Right lobe of liver (tissue), 6 donors: Measurements from ENCODE around the gene LRFN2. TPM values are rescaled to one million over a fixed set of nuclear protein-coding genes. Genes with fewer than 3 reads are reported as not detected.

Source experiments
- ATAC-seq, 4 donors: fragments of 200-7000 bp; cut with Tn5 transposase; one replicate each; pipeline ENCODE4 v1.9.1; 2020; ENCODE audit warnings: mild to moderate bottlenecking in 4 of 4, moderate library complexity in 4 of 4
- DNase-seq, 3 donors: peaks; one replicate each; pipeline ENCODE4 v3.0.0-alpha.2; 2020
- H3K27ac ChIP-seq, 3 donors: fragments of 200-600 bp; one replicate each; pipeline ENCODE4 v1.8.0; 2022
- H3K27me3 ChIP-seq, 2 donors: fragments of 200-600 bp; one replicate each; pipeline ENCODE4 v1.8.0; 2022
- H3K36me3 ChIP-seq, 4 donors: fragments of 200-600 bp; sonication (generic) in 1 of 4; one replicate each; pipeline versions ENCODE4 v1.5.1 to v1.8.0; 2017 to 2022; ENCODE audit warnings: control low read depth in 1 of 4
- H3K4me1 ChIP-seq, 4 donors: fragments of 200-600 bp; sonication (generic) in 1 of 4; one replicate each; pipeline versions ENCODE4 v1.5.1 to v1.8.0; 2017 to 2022; ENCODE audit warnings: control low read depth in 1 of 4
- H3K4me3 ChIP-seq, 3 donors: fragments of 200-600 bp; one replicate each; pipeline ENCODE4 v1.8.0; 2022
- H3K9me3 ChIP-seq, 4 donors: fragments of 200-600 bp; sonication (generic) in 1 of 4; one replicate each; pipeline versions ENCODE4 v1.5.1 to v1.8.0; 2017 to 2022; ENCODE audit warnings: control low read depth in 1 of 4
- CTCF ChIP-seq, 4 donors: fragments of 200-600 bp in 3 of 4; fragments of 450-650 bp in 1 of 4; IDR thresholded peaks; one replicate each; pipeline versions ENCODE4 v1.5.1 to v1.8.0; 2016 to 2022; ENCODE audit warnings: antibody characterized with exemption in 4 of 4, mild to moderate bottlenecking in 2 of 4
- POLR2A ChIP-seq: fragments of 450-650 bp; IDR thresholded peaks from one replicate; pipeline ENCODE4 v1.6.1; 2017; ENCODE audit warnings: antibody characterized with exemption, mild to moderate bottlenecking
- WGBS: methylation state at CpG from one replicate; pipeline ENCODE4 v1.1.6; 2018; ENCODE audit warnings: low coverage, low lambda C conversion rate; ENCODE audit not compliant: insufficient coverage; ENCODE audit errors: missing lambda C conversion rate; 5-methylcytosine and 5-hydroxymethylcytosine counted together
- intact Hi-C, 2 donors: fragments of 100-400 bp; cut with DNase I; formaldehyde crosslinking; loops; one replicate each; pipeline versions ENCODE4 v1.11.2 to v1.14.1; 2022
- total RNA-seq, 6 experiments: library from RNA; depleted of rRNA in 2 of 6; stranded (reverse); fragments of >200 nt in 2 of 6; fragmentation: NEBNext Ultra II Directional in 3 of 6; extraction: Animal tissue kit (Norgen Biotek cat#: 25700) in 3 of 6; gene quantifications; one replicate each; pipeline versions ENCODE4 v1.1.0 to v1.2.4, GENCODE V29; 2016 to 2023
- donor health status: DM: no; HTN: yes; CAD: no.
- donor health status: DM: no; HTN: no; CAD: no.
- donor health status: DM: no; HTN: no; CAD: no.
- donor health status: DM: no; HTN: yes; CAD: no.
- donor health status: DM: no; HTN: yes; CAD: no.

LRFN2 gene
- total RNA-seq, 6 experiments from 2014 or later, result 0.19 TPM; not detected in 5

- no peak for ATAC-seq
- no peaks in the 10 kb centered on the region for H3K9me3 ChIP-seq
- intact Hi-C loops, result loop anchor here in 1 of 2 donors (5.0 kb wide), 1 partner anchor 251 kb away; no protein-coding TSS in a partner anchor
Observed at GRCh38 chr6:40583709-40584108, 3.5 kb downstream of the LRFN2 start.

GRCh38 chr6:40582892-40583291 lies 4.3 kb downstream of the LRFN2 start:
- ATAC-seq (no peak), DNase-seq (no peak)
- Histone ChIP-seq H3K4me3 (no peak overlapping the region), H3K27me3 (peaks cover 0 to 7% of the 10 kb centered on the region in 2 donors), H3K27ac (no peak overlapping the region), H3K36me3 (no peaks in the 10 kb centered on the region), H3K9me3 (no peaks in the 10 kb centered on the region), H3K4me1 (peaks cover 0 to 9% (median 0%) of the 10 kb centered on the region in 4 donors)
- intact Hi-C loops, result loop anchor here in 1 of 2 donors (5.0 kb wide), 1 partner anchor 251 kb away; no protein-coding TSS in a partner anchor
- TF ChIP-seq CTCF (IDR thresholded peaks at IDR 0.05), result peak; percentile 13 to 31 (median 30)
- no peak for TF ChIP-seq POLR2A
- WGBS, result 39% methylated on average over 3 of the region's 3 CpGs

More at GRCh38 chr6:40583709-40584108, 3.5 kb downstream of the LRFN2 start:
- TF ChIP-seq POLR2A, result no peak
- no peak for TF ChIP-seq CTCF (IDR thresholded peaks at IDR 0.05)
- WGBS, result 53% methylated on average over 3 of the region's 3 CpGs
- Histone ChIP-seq H3K27ac (no peak overlapping the region), H3K36me3 (no peaks in the 10 kb centered on the region), H3K4me3 (no peak overlapping the region), H3K27me3 (peaks cover 0 to 7% of the 10 kb centered on the region in 2 donors), H3K4me1 (peaks cover 0 to 12% (median 0%) of the 10 kb centered on the region in 4 donors)
- no peak for DNase-seq

- TF ChIP-seq POLR2A (no peak), CTCF (IDR thresholded peaks at IDR 0.05) (no peak)
- WGBS, result 73% methylated on average over 2 of the region's 3 CpGs
- intact Hi-C loops, result no loop called here
Observed at GRCh38 chr6:40579101-40579500, 8.1 kb downstream of the LRFN2 start.

GRCh38 chr6:40577672-40578071 lies 9.5 kb downstream of the LRFN2 start:
- ATAC-seq (no peak), DNase-seq (no peak)
- Histone ChIP-seq H3K27ac (no peak overlapping the region), H3K27me3 (no peaks in the 10 kb centered on the region), H3K36me3 (no peaks in the 10 kb centered on the region), H3K4me3 (no peak overlapping the region), H3K9me3 (no peaks in the 10 kb centered on the region), H3K4me1 (no peaks in the 10 kb centered on the region)
- 94% methylated on average over 2 of the region's 4 CpGs for WGBS
- TF ChIP-seq POLR2A (no peak), CTCF (IDR thresholded peaks at IDR 0.05) (no peak)
- intact Hi-C loops, result no loop called here

More at GRCh38 chr6:40579101-40579500, 8.1 kb downstream of the LRFN2 start:
- Histone ChIP-seq H3K27ac (no peak overlapping the region), H3K36me3 (no peaks in the 10 kb centered on the region), H3K4me1 (no peaks in the 10 kb centered on the region), H3K27me3 (no peaks in the 10 kb centered on the region), H3K9me3 (no peaks in the 10 kb centered on the region), H3K4me3 (no peak overlapping the region)
- ATAC-seq (no peak), DNase-seq (no peak)

- WGBS, result 40% methylated on average over 3 of the region's 5 CpGs
- Histone ChIP-seq H3K36me3 (no peaks in the 10 kb centered on the region), H3K27me3 (no peaks in the 10 kb centered on the region), H3K9me3 (no peaks in the 10 kb centered on the region), H3K27ac (no peak overlapping the region), H3K4me3 (no peak overlapping the region), H3K4me1 (no peaks in the 10 kb centered on the region)
- ATAC-seq (no peak), DNase-seq (no peak)
- TF ChIP-seq POLR2A (no peak), CTCF (IDR thresholded peaks at IDR 0.05) (no peak)
- intact Hi-C loops, result no loop called here
Observed at GRCh38 chr6:40573221-40573620, 13.9 kb downstream of the LRFN2 start.
